Measurements from ENCODE around the gene GLI2. TPM values are rescaled to one million over a fixed set of nuclear protein-coding genes. Genes with fewer than 3 reads are reported as not detected.

GLI2 gene
- total RNA-seq, 1 experiment from 2014 or later = 3.4 TPM

- Histone ChIP-seq H3K9me2 (ENCODE audit: insufficient read depth) (no peaks in the 10 kb centered on the region), H3K27me3 (ENCODE audit: insufficient read depth, low read length) (peaks cover 8% of the 10 kb centered on the region; the same call in 1 of the 2 replicates), H3K9ac (ENCODE audit: low read length) (no peak overlapping the region), H3K36me3 (ENCODE audit: control insufficient read depth in 1 of 2, insufficient read depth in 2 of 2, low read length in 2 of 2) (no peaks in the 10 kb centered on the region), H3K4me1 (ENCODE audit: control insufficient read depth in 1 of 2, insufficient read depth in 2 of 2, low read length in 2 of 2) (peaks cover 11 to 46% of the 10 kb centered on the region in 2 experiments), H3K4me3 (replicated peaks in 1 of 2; ENCODE audit: low read depth in 1 of 2, low read length in 2 of 2) (no peak overlapping the region), H3K79me2 (ENCODE audit: insufficient read depth, low read length) (no peaks in the 10 kb centered on the region), H3K4me2 (ENCODE audit: low read length) (no peak overlapping the region), H4K20me1 (ENCODE audit: insufficient read depth) (no peaks in the 10 kb centered on the region), H3K9me3 (ENCODE audit: control insufficient read depth in 1 of 2, insufficient read depth in 1 of 2, low read depth in 1 of 2, low read length in 2 of 2) (no peaks in the 10 kb centered on the region), H3K27ac (ENCODE audit: low read depth, low read length) (no peak overlapping the region), H2AFZ (ENCODE audit: low read depth, low read length, poor library complexity, severe bottlenecking) (no peak overlapping the region)
- no TSS peak for BruUV-seq (replicated peaks)
- TF ChIP-seq EZH2phosphoT487 (IDR thresholded peaks at IDR 0.05; ENCODE audit: borderline replicate concordance) = no peak
- no peak for TF ChIP-seq ZNF274 (IDR thresholded peaks at IDR 0.05; ENCODE audit: low read depth, low read length)
- no peak for TF ChIP-seq EZH2 (IDR thresholded peaks at IDR 0.05)
- TF ChIP-seq, protein P1, sequence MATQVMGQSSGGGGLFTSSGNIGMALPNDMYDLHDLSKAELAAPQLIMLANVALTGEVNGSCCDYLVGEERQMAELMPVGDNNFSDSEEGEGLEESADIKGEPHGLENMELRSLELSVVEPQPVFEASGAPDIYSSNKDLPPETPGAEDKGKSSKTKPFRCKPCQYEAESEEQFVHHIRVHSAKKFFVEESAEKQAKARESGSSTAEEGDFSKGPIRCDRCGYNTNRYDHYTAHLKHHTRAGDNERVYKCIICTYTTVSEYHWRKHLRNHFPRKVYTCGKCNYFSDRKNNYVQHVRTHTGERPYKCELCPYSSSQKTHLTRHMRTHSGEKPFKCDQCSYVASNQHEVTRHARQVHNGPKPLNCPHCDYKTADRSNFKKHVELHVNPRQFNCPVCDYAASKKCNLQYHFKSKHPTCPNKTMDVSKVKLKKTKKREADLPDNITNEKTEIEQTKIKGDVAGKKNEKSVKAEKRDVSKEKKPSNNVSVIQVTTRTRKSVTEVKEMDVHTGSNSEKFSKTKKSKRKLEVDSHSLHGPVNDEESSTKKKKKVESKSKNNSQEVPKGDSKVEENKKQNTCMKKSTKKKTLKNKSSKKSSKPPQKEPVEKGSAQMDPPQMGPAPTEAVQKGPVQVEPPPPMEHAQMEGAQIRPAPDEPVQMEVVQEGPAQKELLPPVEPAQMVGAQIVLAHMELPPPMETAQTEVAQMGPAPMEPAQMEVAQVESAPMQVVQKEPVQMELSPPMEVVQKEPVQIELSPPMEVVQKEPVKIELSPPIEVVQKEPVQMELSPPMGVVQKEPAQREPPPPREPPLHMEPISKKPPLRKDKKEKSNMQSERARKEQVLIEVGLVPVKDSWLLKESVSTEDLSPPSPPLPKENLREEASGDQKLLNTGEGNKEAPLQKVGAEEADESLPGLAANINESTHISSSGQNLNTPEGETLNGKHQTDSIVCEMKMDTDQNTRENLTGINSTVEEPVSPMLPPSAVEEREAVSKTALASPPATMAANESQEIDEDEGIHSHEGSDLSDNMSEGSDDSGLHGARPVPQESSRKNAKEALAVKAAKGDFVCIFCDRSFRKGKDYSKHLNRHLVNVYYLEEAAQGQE (IDR thresholded peaks at IDR 0.05; ENCODE audit: low read depth) = no peak
- TF ChIP-seq CTCF (IDR thresholded peaks at IDR 0.05 in 2 of 3, conservative IDR thresholded peaks at IDR 0.05 in 1 of 3; ENCODE audit: borderline replicate concordance in 1 of 3, insufficient read depth in 1 of 3, low read depth in 2 of 3, low read length in 2 of 3) = no peak
- no peak for TF ChIP-seq EGR1 (IDR thresholded peaks at IDR 0.05; ENCODE audit: low read depth)
- no peak for TF ChIP-seq FOSL1 (IDR thresholded peaks at IDR 0.05; ENCODE audit: low read depth)
- TF ChIP-seq TCF7L2 (IDR thresholded peaks at IDR 0.05; ENCODE audit: borderline replicate concordance, extremely low read depth, insufficient read depth, insufficient read length) = no peak
- TF ChIP-seq CBX3 (IDR thresholded peaks at IDR 0.05; ENCODE audit: low read depth) = no peak
- no peak for TF ChIP-seq ELF1 (IDR thresholded peaks at IDR 0.05; ENCODE audit: borderline replicate concordance, low read depth)
- TF ChIP-seq ATF3 (IDR thresholded peaks at IDR 0.05) = no peak
- TF ChIP-seq SP1 (IDR thresholded peaks at IDR 0.05; ENCODE audit: low read depth) = no peak
- TF ChIP-seq ZFX (IDR thresholded peaks at IDR 0.05) = no peak
- TF ChIP-seq, protein P2, sequence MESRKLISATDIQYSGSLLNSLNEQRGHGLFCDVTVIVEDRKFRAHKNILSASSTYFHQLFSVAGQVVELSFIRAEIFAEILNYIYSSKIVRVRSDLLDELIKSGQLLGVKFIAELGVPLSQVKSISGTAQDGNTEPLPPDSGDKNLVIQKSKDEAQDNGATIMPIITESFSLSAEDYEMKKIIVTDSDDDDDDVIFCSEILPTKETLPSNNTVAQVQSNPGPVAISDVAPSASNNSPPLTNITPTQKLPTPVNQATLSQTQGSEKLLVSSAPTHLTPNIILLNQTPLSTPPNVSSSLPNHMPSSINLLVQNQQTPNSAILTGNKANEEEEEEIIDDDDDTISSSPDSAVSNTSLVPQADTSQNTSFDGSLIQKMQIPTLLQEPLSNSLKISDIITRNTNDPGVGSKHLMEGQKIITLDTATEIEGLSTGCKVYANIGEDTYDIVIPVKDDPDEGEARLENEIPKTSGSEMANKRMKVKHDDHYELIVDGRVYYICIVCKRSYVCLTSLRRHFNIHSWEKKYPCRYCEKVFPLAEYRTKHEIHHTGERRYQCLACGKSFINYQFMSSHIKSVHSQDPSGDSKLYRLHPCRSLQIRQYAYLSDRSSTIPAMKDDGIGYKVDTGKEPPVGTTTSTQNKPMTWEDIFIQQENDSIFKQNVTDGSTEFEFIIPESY (IDR thresholded peaks at IDR 0.05; ENCODE audit: extremely low read depth, insufficient replicate concordance, low read length) = no peak
- no peak for TF ChIP-seq SIN3A (IDR thresholded peaks at IDR 0.05; ENCODE audit: low read depth)
- TF ChIP-seq, protein P3, sequence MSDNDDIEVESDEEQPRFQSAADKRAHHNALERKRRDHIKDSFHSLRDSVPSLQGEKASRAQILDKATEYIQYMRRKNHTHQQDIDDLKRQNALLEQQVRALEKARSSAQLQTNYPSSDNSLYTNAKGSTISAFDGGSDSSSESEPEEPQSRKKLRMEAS (IDR thresholded peaks at IDR 0.05) = no peak
- no peak for TF ChIP-seq SRF (IDR thresholded peaks at IDR 0.05; ENCODE audit: low read depth)
- ChIA-PET POLR2A (interaction anchor here (4.2 kb wide), 1 partner anchor 336 kb away, joined by 29 read pairs; no protein-coding TSS in a partner anchor), CTCF (no interaction called here), RAD21 (ENCODE audit: low non-redundant PET in 1 of 2, low total read pairs in 2 of 2, uncharacterized antibody in 2 of 2, unreplicated experiment in 2 of 2) (no interaction called here)
- intact Hi-C loops (cut with micrococcal nuclease) = loop anchor here (5.0 kb wide), 1 partner anchor 198 kb away; no protein-coding TSS in a partner anchor
- no peak for DNase-seq (ENCODE audit: low read depth, low spot score)
- ATAC-seq = no peak
Observed at GRCh38 chr2:120738786-120739437, 3.2 kb downstream of the GLI2 start.

Data from HCT116 (cell line).